ENCODE data around the gene SRRM4.

SRRM4 gene

DNA sequence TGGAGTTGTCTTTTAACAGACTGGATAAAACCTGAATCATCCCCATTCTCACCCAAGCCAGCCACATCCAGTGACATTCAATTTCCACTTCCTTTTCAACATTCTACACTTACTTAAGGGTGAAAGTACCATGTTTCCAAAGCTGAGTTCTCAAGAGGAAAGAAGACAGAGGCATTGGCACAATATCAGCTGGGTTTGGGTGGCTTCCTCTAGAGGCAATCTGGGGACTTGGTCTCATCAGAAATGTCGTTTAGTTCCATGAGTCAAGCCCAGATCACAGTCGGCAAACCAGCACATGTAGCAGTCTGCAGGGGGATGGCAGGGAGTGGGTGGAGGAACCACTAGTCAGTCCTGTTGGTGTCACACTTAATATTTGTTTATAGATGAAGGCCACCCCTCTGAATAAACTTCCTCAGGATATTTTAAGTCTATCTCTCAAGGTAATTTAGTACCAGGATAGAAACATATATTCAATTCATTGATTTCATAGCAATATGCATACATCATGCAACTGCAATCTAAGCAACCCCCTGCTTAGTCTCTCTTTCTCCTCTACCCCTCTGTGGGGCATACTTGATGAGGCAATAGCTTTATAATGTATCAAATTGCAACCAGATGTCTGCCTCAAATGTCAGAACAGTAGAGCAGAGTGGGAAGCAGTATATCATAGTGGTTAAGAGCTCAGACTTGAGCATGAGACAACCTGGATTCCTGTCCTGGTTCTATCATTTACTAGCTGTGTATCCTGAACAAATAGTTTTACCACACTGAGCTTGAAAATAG, 3.0 kb downstream of the SRRM4 start:
- peak overlapping the region; percentile 85 for H3K27ac ChIP-seq
- TF ChIP-seq, protein P1, sequence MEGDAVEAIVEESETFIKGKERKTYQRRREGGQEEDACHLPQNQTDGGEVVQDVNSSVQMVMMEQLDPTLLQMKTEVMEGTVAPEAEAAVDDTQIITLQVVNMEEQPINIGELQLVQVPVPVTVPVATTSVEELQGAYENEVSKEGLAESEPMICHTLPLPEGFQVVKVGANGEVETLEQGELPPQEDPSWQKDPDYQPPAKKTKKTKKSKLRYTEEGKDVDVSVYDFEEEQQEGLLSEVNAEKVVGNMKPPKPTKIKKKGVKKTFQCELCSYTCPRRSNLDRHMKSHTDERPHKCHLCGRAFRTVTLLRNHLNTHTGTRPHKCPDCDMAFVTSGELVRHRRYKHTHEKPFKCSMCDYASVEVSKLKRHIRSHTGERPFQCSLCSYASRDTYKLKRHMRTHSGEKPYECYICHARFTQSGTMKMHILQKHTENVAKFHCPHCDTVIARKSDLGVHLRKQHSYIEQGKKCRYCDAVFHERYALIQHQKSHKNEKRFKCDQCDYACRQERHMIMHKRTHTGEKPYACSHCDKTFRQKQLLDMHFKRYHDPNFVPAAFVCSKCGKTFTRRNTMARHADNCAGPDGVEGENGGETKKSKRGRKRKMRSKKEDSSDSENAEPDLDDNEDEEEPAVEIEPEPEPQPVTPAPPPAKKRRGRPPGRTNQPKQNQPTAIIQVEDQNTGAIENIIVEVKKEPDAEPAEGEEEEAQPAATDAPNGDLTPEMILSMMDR (IDR thresholded peaks at IDR 0.05): no peak
- TF ChIP-seq ZFX (IDR thresholded peaks at IDR 0.05; ENCODE audit: borderline replicate concordance): no peak

GRCh38 chr12:118986050-118986449, 4.7 kb downstream of the SRRM4 start:
- peak overlapping the region; percentile 85 for H3K27ac ChIP-seq
- TF ChIP-seq ZFX (IDR thresholded peaks at IDR 0.05; ENCODE audit: borderline replicate concordance): no peak
- TF ChIP-seq, protein P1 (IDR thresholded peaks at IDR 0.05): no peak

GRCh38 chr12:118999107-118999506, 17.8 kb downstream of the SRRM4 start:
- TF ChIP-seq ZFX (IDR thresholded peaks at IDR 0.05; ENCODE audit: borderline replicate concordance): no peak
- TF ChIP-seq, protein P1 (IDR thresholded peaks at IDR 0.05): no peak
- peak overlapping the region; percentile 85 for H3K27ac ChIP-seq

DNA sequence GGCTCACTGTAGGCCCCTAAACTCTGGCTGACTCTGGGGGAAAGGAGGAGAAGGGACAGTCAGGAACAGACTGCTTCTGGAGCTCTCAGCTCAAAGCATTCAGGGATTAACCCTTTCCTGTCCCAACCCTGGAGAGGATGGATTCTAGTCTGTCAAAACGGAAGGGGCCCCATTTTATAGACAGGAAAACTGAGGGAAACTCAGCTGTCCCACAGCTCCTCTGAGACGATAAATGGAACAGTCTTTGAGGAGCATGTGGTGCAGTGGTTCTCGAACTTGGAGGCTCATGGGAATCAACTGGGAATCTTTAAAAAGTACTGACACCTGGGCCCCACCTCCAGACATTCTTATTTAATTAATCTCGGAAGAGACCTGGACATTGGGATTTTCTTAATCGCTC, 23.7 kb downstream of the SRRM4 start:
- TF ChIP-seq, protein P1 (IDR thresholded peaks at IDR 0.05): no peak
- TF ChIP-seq ZFX (IDR thresholded peaks at IDR 0.05; ENCODE audit: borderline replicate concordance): no peak
- H3K27ac ChIP-seq: peak overlapping the region; percentile 85

DNA sequence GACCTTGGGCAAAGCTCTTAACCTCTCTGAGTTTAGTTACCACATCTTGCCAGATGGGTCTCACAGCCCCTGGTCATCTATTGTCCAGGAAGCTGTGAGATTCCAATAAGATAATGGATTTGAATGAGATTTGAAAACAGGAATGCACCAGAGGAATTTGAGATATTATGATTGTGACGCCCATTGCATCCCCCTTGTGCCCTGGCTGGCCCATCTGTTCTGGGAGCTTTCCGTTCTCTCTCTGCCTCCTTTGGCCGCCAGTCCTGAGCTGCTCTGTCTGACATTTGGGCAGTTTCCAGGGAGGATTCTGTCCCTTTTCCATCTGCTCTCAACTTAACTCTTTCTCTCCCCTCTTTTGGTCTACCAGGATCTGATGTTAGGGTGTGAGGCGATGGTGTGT, 24.6 kb downstream of the SRRM4 start:
- TF ChIP-seq ZFX (IDR thresholded peaks at IDR 0.05; ENCODE audit: borderline replicate concordance): no peak
- TF ChIP-seq, protein P1 (IDR thresholded peaks at IDR 0.05): no peak

DNA sequence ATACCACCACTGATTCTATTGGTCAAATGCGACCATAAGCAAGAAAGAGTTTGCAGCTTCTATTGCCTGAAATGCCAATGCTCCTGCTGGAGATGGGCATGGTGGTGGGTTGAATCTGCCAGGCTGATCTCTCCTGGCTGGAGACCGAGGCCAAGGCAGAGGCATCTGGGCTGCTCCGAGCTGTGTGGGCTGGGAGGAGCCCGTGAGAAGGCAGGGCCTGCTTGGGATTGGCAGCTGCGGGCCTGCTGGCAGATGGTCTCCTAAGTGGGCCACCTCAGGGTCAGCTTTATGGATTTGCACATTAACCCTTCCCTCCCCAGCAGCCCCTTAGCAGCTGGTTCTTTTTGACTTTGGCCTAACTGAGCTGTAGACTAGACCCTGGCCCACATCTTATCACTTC, 25.4 kb downstream of the SRRM4 start:
- TF ChIP-seq, protein P1 (IDR thresholded peaks at IDR 0.05): no peak
- no peak for TF ChIP-seq ZFX (IDR thresholded peaks at IDR 0.05; ENCODE audit: borderline replicate concordance)
- H3K27ac ChIP-seq: peak overlapping the region; percentile 85

More for the DNA sequence above, 24.6 kb downstream of the SRRM4 start:
- H3K27ac ChIP-seq: peak overlapping the region; percentile 85

DNA sequence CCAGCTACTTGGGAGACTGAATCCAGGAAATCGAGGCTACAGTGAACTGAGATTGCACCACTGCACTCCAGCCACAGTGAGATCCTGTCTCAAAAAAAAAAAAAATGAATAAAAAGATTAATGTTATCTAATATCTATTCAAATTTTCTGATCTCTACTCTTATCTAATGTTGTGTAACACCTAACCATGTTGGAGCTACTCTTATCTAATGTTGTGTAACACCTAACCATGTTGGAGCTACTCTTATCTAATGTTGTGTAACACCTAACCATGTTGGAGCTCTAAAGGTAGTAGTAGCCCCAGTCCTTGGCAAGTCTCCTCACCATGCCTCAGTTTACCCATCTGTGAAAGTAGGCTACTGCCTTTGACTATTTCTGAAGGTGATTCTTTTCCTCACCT, 26.9 kb downstream of the SRRM4 start:
- H3K27ac ChIP-seq: peak overlapping the region; percentile 85
